Fibroblast of pulmonary artery (primary cell): ENCODE results near the gene ADCY10.

ENCODE experiments used
- DNase-seq: peaks from one replicate; pipeline ENCODE4 v3.0.0-alpha.2; 2010; ENCODE audit warnings: low read depth
- H3K4me3 ChIP-seq: replicated peaks from 2 replicates; pipeline ENCODE4 v1.5.1; 2011; ENCODE audit warnings: low read depth, mild to moderate bottlenecking, control low read depth, low read length, moderate library complexity
- CTCF ChIP-seq: IDR thresholded peaks from 2 replicates; pipeline ENCODE4 v1.5.1; 2011; ENCODE audit warnings: mild to moderate bottlenecking, control low read depth, low read length, inconsistent platforms; ENCODE audit errors: missing control alignments

ADCY10 gene

GRCh38 chr1:167924543-167925231, 10.8 kb upstream of the ADCY10 start:
- no peak overlapping the region for H3K4me3 ChIP-seq
- TF ChIP-seq CTCF = no peak
- no peak for DNase-seq

- no peak for DNase-seq
- H3K4me3 ChIP-seq = no peak overlapping the region
- TF ChIP-seq CTCF = no peak
Observed at GRCh38 chr1:167924102-167924501, 10.2 kb upstream of the ADCY10 start.

DNA sequence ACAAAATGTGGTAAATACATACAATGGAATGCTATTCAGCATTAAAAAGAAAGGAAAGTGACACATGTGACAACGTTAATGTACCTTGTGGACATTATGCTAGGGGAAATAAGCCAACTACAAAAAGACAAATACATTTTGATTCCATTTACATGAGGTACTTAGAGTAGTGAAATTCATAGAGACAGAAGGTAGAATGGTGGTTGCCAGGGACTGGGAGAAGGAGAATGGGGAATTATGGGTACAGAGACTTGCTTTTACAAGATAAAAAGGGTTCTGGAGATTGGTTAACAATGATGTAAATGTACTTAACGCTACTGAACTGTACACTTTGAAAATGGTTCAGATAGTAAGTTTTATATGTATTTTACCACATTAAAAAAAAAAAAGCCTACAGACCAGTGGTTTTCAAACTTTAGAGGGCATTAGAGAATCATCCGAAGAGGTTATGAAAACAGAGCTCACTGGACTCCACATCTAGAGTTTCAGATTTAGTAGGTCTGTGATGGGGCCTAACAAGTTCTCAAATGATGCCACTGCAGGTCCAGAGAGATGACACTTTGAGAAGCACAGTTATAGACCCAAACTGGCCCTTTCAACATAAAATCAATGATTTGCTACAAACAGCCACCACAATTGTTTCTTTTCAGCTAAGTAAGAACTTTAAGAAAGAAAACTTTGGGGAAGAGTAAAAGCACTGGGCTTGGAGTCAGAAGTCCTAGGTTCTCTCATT, 9.6 kb upstream of the ADCY10 start:
- H3K4me3 ChIP-seq = no peak overlapping the region
- DNase-seq = no peak
- TF ChIP-seq CTCF = no peak

GRCh38 chr1:167922611-167923074, 8.7 kb upstream of the ADCY10 start:
- TF ChIP-seq CTCF = no peak
- no peak for DNase-seq
- no peak overlapping the region for H3K4me3 ChIP-seq

- no peak for TF ChIP-seq CTCF
- DNase-seq = peak; percentile 63
- no peak overlapping the region for H3K4me3 ChIP-seq
Observed at GRCh38 chr1:167922023-167922422, 8.1 kb upstream of the ADCY10 start.

DNA sequence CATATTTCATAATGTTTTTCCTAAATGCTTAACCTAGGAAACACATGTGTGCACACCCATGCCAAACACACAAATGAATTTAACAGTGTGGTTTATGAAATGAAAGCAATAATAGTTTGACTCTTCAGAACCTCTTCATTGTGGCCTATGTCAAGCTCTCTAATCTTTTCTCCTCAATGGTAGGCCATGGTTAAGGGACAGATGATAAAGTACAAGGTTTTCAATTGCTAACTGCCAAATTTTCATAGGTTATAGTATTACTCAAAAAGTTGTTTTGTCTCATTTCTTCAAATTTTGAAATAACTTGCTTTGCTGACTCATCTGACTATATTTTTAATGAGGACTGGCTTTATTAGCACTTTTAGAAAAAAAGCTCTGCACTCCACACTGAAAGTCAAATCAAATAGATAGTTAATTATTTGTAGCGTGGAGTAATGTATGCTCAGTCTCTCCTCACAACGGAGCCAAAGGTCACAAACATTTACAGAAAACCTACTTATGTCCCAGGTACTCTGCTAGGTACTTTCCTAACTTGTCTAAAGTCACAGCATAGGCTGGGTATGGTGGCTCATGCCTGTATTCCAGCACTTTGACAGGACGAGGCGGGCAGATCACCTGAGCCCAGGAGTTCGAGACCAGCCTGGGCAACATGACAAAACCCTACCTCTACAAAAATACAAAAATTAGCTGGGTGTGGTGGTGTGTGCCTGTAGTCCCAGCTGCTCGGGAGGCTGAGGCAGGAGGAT, 3.0 kb upstream of the ADCY10 start:
- no peak for DNase-seq
- no peak for TF ChIP-seq CTCF
- no peak overlapping the region for H3K4me3 ChIP-seq
